Measurements from ENCODE around the gene NAA50. TPM values are rescaled to one million over a fixed set of nuclear protein-coding genes. Genes with fewer than 3 reads are reported as not detected.
A peak's percentile ranks its signal among the peaks of the same experiment; 100 is the strongest.

NAA50 gene
- total RNA-seq (2014; rRNA removed; shearing (Covaris generic)), result 351 and 605 TPM in 2 replicates
- polyA plus RNA-seq (2015; cell fraction: cytosol; rRNA removed), result 216 and 264 TPM in 2 replicates
- polyA plus RNA-seq (2015; cell fraction: nucleus; rRNA removed), result 135 and 137 TPM in 2 replicates

GRCh38 chr3:113745756-113746547 is at the start of gene NAA50:
TSS of gene NAA50 (minus strand) at chr3:113746249. CDS start at chr3:113745949, 300 bp downstream.
- DNase-seq (ENCODE audit: low read depth), result peak; percentile 92

GRCh38 chr3:113795693-113796092 is 49.6 kb upstream of the NAA50 start:
- DNase-seq (ENCODE audit: low read depth), result no peak

GRCh38 chr3:113794526-113794925 is 48.5 kb upstream of the NAA50 start:
- no peak for DNase-seq (ENCODE audit: low read depth)

- DNase-seq (ENCODE audit: low read depth), result no peak
Observed at GRCh38 chr3:113791381-113791780, 45.3 kb upstream of the NAA50 start.

GRCh38 chr3:113783980-113784379 is 37.9 kb upstream of the NAA50 start:
- DNase-seq (ENCODE audit: low read depth), result no peak

- DNase-seq (ENCODE audit: low read depth), result peak; percentile 76
Observed at GRCh38 chr3:113783463-113783862, 37.4 kb upstream of the NAA50 start.

- DNase-seq (ENCODE audit: low read depth), result no peak
Observed at GRCh38 chr3:113776564-113776963, 30.5 kb upstream of the NAA50 start.

GRCh38 chr3:113775516-113775915 is 29.5 kb upstream of the NAA50 start:
- no peak for DNase-seq (ENCODE audit: low read depth)

GRCh38 chr3:113773381-113773780 is 27.3 kb upstream of the NAA50 start:
- no peak for DNase-seq (ENCODE audit: low read depth)

- no peak for DNase-seq (ENCODE audit: low read depth)
Observed at GRCh38 chr3:113771993-113772392, 25.9 kb upstream of the NAA50 start.

- DNase-seq (ENCODE audit: low read depth), result peak; percentile 48
Observed at GRCh38 chr3:113769551-113769950, 23.5 kb upstream of the NAA50 start.

GRCh38 chr3:113764698-113765097 is 18.6 kb upstream of the NAA50 start:
- DNase-seq (ENCODE audit: low read depth), result no peak

GRCh38 chr3:113758389-113759024 is 12.5 kb upstream of the NAA50 start:
- peak; percentile 87 for DNase-seq (ENCODE audit: low read depth)

GRCh38 chr3:113754494-113755159 is 8.6 kb upstream of the NAA50 start:
- DNase-seq (ENCODE audit: low read depth), result no peak

- DNase-seq (ENCODE audit: low read depth), result no peak
Observed at GRCh38 chr3:113753376-113753985, 7.4 kb upstream of the NAA50 start.

GRCh38 chr3:113751141-113751540 is 5.1 kb upstream of the NAA50 start:
- DNase-seq (ENCODE audit: low read depth), result no peak

GRCh38 chr3:113747283-113748046 is 1.4 kb upstream of the NAA50 start:
- peak; percentile 42 for DNase-seq (ENCODE audit: low read depth)

- peak; percentile 94 for DNase-seq (ENCODE audit: low read depth)
Observed at GRCh38 chr3:113746548-113747282, 666 bp upstream of the NAA50 start, which contains the start of gene ATP6V1A. TSS of gene ATP6V1A (plus strand) at chr3:113747035. CDS start at chr3:113778754, 31,719 bp downstream.

GRCh38 chr3:113744941-113745755 is 901 bp downstream of the NAA50 start:
- peak; percentile 91 for DNase-seq (ENCODE audit: low read depth)
